Gastrocnemius medialis (tissue), 4 donors: ENCODE data around the gene TH.

ENCODE experiments used
- POLR2A ChIP-seq, 2 donors: fragments of 450-650 bp; IDR thresholded peaks; one replicate each; pipeline ENCODE4 v1.6.1; 2017; ENCODE audit warnings: antibody characterized with exemption in 2 of 2, mild to moderate bottlenecking in 2 of 2, moderate library complexity in 2 of 2
- TF ChIP-seq, protein P1 (sequence below), 5 experiments: fragments of 450-650 bp in 3 of 5; fragments of 200-600 bp in 2 of 5; sonication (generic) in 2 of 5; IDR thresholded peaks in 4 of 5; conservative IDR thresholded peaks in 1 of 5; 1 replicate in 4 of 5; 2 replicates in 1 of 5; pipeline ENCODE4 v1.5.1; 2016 to 2019; ENCODE audit warnings: antibody characterized with exemption in 5 of 5, mild to moderate bottlenecking in 3 of 5, moderate library complexity in 3 of 5

GRCh38 chr11:2122222-2122906 is 49.3 kb downstream of the TH start:
- TF ChIP-seq, protein P1, sequence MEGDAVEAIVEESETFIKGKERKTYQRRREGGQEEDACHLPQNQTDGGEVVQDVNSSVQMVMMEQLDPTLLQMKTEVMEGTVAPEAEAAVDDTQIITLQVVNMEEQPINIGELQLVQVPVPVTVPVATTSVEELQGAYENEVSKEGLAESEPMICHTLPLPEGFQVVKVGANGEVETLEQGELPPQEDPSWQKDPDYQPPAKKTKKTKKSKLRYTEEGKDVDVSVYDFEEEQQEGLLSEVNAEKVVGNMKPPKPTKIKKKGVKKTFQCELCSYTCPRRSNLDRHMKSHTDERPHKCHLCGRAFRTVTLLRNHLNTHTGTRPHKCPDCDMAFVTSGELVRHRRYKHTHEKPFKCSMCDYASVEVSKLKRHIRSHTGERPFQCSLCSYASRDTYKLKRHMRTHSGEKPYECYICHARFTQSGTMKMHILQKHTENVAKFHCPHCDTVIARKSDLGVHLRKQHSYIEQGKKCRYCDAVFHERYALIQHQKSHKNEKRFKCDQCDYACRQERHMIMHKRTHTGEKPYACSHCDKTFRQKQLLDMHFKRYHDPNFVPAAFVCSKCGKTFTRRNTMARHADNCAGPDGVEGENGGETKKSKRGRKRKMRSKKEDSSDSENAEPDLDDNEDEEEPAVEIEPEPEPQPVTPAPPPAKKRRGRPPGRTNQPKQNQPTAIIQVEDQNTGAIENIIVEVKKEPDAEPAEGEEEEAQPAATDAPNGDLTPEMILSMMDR (IDR thresholded peaks at IDR 0.05 in 4 of 5, conservative IDR thresholded peaks at IDR 0.05 in 1 of 5): no peak
- no peak for TF ChIP-seq POLR2A (IDR thresholded peaks at IDR 0.05)
